HEK293 (cell line): Measurements from ENCODE around the gene FAM171A2.
A peak's percentile ranks its signal among the peaks of the same experiment; 100 is the strongest.

Experiments
- GLIS1 ChIP-seq: fragments of 450-650 bp; formaldehyde crosslinking; IDR thresholded peaks from 2 replicates; pipeline ENCODE4 v1.5.1; 2016; ENCODE audit warnings: missing biosample characterization, missing genetic modification characterization
- KLF10 ChIP-seq: fragments of 450-650 bp; IDR thresholded peaks from 2 replicates; pipeline ENCODE4 v1.5.1; 2018; ENCODE audit warnings: missing biosample characterization, mild to moderate bottlenecking, missing genetic modification characterization
- KLF9 ChIP-seq: fragments of 450-650 bp; formaldehyde crosslinking; IDR thresholded peaks from 2 replicates; pipeline ENCODE4 v1.5.1; 2016; ENCODE audit warnings: missing biosample characterization, missing genetic modification characterization, low read depth
- OVOL3 ChIP-seq: fragments of 450-650 bp; formaldehyde crosslinking; IDR thresholded peaks from 2 replicates; pipeline ENCODE4 v1.5.1; 2016; ENCODE audit warnings: missing biosample characterization, missing genetic modification characterization
- SP7 ChIP-seq: fragments of 450-650 bp; formaldehyde crosslinking; IDR thresholded peaks from 2 replicates; pipeline ENCODE4 v1.5.1; 2016; ENCODE audit warnings: missing biosample characterization, missing genetic modification characterization
- YY1 ChIP-seq: fragments of 450-650 bp; formaldehyde crosslinking; IDR thresholded peaks from 2 replicates; pipeline ENCODE4 v1.5.1; 2018; ENCODE audit warnings: missing biosample characterization, missing genetic modification characterization
- ZBTB48 ChIP-seq: fragments of 450-650 bp; formaldehyde crosslinking; IDR thresholded peaks from 2 replicates; pipeline ENCODE4 v1.5.1; 2016; ENCODE audit warnings: missing biosample characterization, missing genetic modification characterization
- ZEB2 ChIP-seq: fragments of 450-650 bp; formaldehyde crosslinking; IDR thresholded peaks from 2 replicates; pipeline ENCODE4 v1.5.1; 2016; ENCODE audit warnings: missing biosample characterization, missing genetic modification characterization
- ZFP37 ChIP-seq: fragments of 450-650 bp; formaldehyde crosslinking; IDR thresholded peaks from 2 replicates; pipeline ENCODE4 v1.5.1; 2016; ENCODE audit warnings: missing biosample characterization, missing genetic modification characterization
- ZNF274 ChIP-seq, 2 experiments: fragments of 200-500 bp in 1 of 2; fragments of 450-650 bp in 1 of 2; sonication (Bioruptor generic) in 1 of 2; formaldehyde crosslinking in 1 of 2; IDR thresholded peaks; 2 replicates each; pipeline versions ENCODE4 v1.5.1 to v1.6.1; 2014 to 2016; ENCODE audit warnings: borderline replicate concordance in 1 of 2, inconsistent platforms in 1 of 2, low read length in 1 of 2, missing biosample characterization in 1 of 2, missing genetic modification characterization in 1 of 2
- ZNF324 ChIP-seq: fragments of 450-650 bp; formaldehyde crosslinking; IDR thresholded peaks from 2 replicates; pipeline ENCODE4 v1.5.1; 2016; ENCODE audit warnings: missing biosample characterization, missing genetic modification characterization
- ZNF341 ChIP-seq: fragments of 450-650 bp; formaldehyde crosslinking; IDR thresholded peaks from 2 replicates; pipeline ENCODE4; 2016; ENCODE audit warnings: low read depth, missing biosample characterization, missing genetic modification characterization
- ZNF366 ChIP-seq: fragments of 450-650 bp; formaldehyde crosslinking; conservative IDR thresholded peaks from 2 replicates; pipeline ENCODE4 v1.5.1; 2016; ENCODE audit warnings: missing biosample characterization, missing genetic modification characterization
- ZNF518A ChIP-seq: fragments of 450-650 bp; formaldehyde crosslinking; conservative IDR thresholded peaks from 2 replicates; pipeline ENCODE4 v1.5.1; 2016; ENCODE audit warnings: low read depth, missing biosample characterization, missing genetic modification characterization
- ZNF610 ChIP-seq: fragments of 450-650 bp; formaldehyde crosslinking; IDR thresholded peaks from 2 replicates; pipeline ENCODE4 v1.5.1; 2016; ENCODE audit warnings: missing biosample characterization, missing genetic modification characterization, borderline replicate concordance
- ZNF660 ChIP-seq: fragments of 450-650 bp; IDR thresholded peaks from 2 replicates; pipeline ENCODE4 v1.5.1; 2018; ENCODE audit warnings: missing biosample characterization, mild to moderate bottlenecking, missing genetic modification characterization
- ZSCAN18 ChIP-seq: fragments of 450-650 bp; formaldehyde crosslinking; IDR thresholded peaks from 2 replicates; pipeline ENCODE4 v1.5.1; 2016; ENCODE audit warnings: missing biosample characterization, missing genetic modification characterization
- ZXDB ChIP-seq: fragments of 450-650 bp; formaldehyde crosslinking; IDR thresholded peaks from 2 replicates; pipeline ENCODE4 v1.5.1; 2016; ENCODE audit warnings: missing biosample characterization, missing genetic modification characterization
- TF ChIP-seq, protein P1 (sequence below): fragments of 450-650 bp; formaldehyde crosslinking; IDR thresholded peaks from 2 replicates; pipeline ENCODE4 v1.5.1; 2016; ENCODE audit warnings: missing biosample characterization, missing genetic modification characterization
- TF ChIP-seq, protein P2 (sequence below): fragments of 450-650 bp; formaldehyde crosslinking; IDR thresholded peaks from 2 replicates; pipeline ENCODE4 v1.5.1; 2017; ENCODE audit warnings: missing biosample characterization, missing genetic modification characterization
- TF ChIP-seq, protein P3 (sequence below): fragments of 450-650 bp; formaldehyde crosslinking; IDR thresholded peaks from 2 replicates; pipeline ENCODE4 v1.5.1; 2016; ENCODE audit warnings: missing biosample characterization, missing genetic modification characterization
- TF ChIP-seq, protein P4 (sequence below): fragments of 450-650 bp; formaldehyde crosslinking; IDR thresholded peaks from 2 replicates; pipeline ENCODE4 v1.5.1; 2017; ENCODE audit warnings: missing biosample characterization, missing genetic modification characterization
- TF ChIP-seq, protein P5 (sequence below): fragments of 450-650 bp; formaldehyde crosslinking; IDR thresholded peaks from 2 replicates; pipeline ENCODE4 v1.5.1; 2016; ENCODE audit warnings: missing biosample characterization, missing genetic modification characterization

Gene FAM171A2

DNA sequence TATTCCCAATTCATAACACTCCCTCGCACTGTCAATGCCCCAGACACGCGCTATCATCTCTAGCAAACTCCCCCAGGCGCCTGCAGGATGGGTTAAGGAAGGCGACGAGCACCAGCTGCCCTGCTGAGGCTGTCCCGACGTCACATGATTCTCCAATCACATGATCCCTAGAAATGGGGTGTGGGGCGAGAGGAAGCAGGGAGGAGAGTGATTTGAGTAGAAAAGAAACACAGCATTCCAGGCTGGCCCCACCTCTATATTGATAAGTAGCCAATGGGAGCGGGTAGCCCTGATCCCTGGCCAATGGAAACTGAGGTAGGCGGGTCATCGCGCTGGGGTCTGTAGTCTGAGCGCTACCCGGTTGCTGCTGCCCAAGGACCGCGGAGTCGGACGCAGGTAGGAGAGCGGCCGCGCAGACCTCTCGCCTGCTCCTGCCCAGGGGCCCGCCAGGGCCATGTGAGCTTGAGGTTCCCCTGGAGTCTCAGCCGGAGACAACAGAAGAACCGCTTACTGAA is 18.7 kb downstream of the FAM171A2 start, which contains the start of gene GRN (continued):
- TF ChIP-seq ZNF518A (tag by site-specific recombination) (peak; percentile 37; the same call in 1 of the 2 replicates), ZNF660 (peak; percentile 79; the same call in 1 of the 2 replicates), KLF10 (tag by site-specific recombination) (peak; percentile 81), GLIS1 (tag by site-specific recombination) (peak; percentile 49; the same call in 1 of the 2 replicates), YY1 (no peak; the same call in 1 of the 2 replicates), ZNF366 (peak; percentile 95), ZNF324 (tag by site-specific recombination) (peak; percentile 43; the same call in 1 of the 2 replicates), ZXDB (tag by site-specific recombination) (peak; percentile 74; the same call in 1 of the 2 replicates), OVOL3 (peak; percentile 8; the same call in 1 of the 2 replicates), ZNF610 (no peak), ZNF341 (tag by site-specific recombination) (peak; percentile 97), ZNF274 (IDR thresholded peaks at IDR 0.05; ENCODE audit: low read length) (no peak), ZNF274 (tag by site-specific recombination; IDR thresholded peaks at IDR 0.05; ENCODE audit: borderline replicate concordance) (no peak), SP7 (tag by site-specific recombination) (peak; percentile 65), ZSCAN18 (tag by site-specific recombination) (no peak), ZEB2 (tag by site-specific recombination) (peak; percentile 36; the same call in 1 of the 2 replicates), KLF9 (tag by site-specific recombination) (peak; percentile 81), ZFP37 (tag by site-specific recombination) (0 out of 2 replicates have a peak, but pooled peaks have one; percentile 25), ZBTB48 (0 out of 2 replicates have a peak, but pooled peaks have one; percentile 35)
- TF ChIP-seq, protein P1, sequence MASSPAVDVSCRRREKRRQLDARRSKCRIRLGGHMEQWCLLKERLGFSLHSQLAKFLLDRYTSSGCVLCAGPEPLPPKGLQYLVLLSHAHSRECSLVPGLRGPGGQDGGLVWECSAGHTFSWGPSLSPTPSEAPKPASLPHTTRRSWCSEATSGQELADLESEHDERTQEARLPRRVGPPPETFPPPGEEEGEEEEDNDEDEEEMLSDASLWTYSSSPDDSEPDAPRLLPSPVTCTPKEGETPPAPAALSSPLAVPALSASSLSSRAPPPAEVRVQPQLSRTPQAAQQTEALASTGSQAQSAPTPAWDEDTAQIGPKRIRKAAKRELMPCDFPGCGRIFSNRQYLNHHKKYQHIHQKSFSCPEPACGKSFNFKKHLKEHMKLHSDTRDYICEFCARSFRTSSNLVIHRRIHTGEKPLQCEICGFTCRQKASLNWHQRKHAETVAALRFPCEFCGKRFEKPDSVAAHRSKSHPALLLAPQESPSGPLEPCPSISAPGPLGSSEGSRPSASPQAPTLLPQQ (tag by site-specific recombination) = peak; percentile 56; the same call in 1 of the 2 replicates
- TF ChIP-seq, protein P2, sequence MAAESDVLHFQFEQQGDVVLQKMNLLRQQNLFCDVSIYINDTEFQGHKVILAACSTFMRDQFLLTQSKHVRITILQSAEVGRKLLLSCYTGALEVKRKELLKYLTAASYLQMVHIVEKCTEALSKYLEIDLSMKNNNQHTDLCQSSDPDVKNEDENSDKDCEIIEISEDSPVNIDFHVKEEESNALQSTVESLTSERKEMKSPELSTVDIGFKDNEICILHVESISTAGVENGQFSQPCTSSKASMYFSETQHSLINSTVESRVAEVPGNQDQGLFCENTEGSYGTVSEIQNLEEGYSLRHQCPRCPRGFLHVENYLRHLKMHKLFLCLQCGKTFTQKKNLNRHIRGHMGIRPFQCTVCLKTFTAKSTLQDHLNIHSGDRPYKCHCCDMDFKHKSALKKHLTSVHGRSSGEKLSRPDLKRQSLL (tag by site-specific recombination) = no peak
- TF ChIP-seq, protein P3, sequence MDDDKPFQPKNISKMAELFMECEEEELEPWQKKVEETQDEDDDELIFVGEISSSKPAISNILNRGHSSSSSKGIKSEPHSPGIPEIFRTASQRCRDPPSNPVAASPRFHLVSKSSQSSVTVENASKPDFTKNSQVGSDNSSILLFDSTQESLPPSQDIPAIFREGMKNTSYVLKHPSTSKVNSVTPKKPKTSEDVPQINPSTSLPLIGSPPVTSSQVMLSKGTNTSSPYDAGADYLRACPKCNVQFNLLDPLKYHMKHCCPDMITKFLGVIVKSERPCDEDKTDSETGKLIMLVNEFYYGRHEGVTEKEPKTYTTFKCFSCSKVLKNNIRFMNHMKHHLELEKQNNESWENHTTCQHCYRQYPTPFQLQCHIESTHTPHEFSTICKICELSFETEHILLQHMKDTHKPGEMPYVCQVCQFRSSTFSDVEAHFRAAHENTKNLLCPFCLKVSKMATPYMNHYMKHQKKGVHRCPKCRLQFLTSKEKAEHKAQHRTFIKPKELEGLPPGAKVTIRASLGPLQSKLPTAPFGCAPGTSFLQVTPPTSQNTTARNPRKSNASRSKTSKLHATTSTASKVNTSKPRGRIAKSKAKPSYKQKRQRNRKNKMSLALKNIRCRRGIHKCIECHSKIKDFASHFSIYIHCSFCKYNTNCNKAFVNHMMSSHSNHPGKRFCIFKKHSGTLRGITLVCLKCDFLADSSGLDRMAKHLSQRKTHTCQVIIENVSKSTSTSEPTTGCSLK (tag by site-specific recombination) = no peak
- TF ChIP-seq, protein P4, sequence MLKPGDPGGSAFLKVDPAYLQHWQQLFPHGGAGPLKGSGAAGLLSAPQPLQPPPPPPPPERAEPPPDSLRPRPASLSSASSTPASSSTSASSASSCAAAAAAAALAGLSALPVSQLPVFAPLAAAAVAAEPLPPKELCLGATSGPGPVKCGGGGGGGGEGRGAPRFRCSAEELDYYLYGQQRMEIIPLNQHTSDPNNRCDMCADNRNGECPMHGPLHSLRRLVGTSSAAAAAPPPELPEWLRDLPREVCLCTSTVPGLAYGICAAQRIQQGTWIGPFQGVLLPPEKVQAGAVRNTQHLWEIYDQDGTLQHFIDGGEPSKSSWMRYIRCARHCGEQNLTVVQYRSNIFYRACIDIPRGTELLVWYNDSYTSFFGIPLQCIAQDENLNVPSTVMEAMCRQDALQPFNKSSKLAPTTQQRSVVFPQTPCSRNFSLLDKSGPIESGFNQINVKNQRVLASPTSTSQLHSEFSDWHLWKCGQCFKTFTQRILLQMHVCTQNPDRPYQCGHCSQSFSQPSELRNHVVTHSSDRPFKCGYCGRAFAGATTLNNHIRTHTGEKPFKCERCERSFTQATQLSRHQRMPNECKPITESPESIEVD (tag by site-specific recombination) = no peak
- TF ChIP-seq, protein P5, sequence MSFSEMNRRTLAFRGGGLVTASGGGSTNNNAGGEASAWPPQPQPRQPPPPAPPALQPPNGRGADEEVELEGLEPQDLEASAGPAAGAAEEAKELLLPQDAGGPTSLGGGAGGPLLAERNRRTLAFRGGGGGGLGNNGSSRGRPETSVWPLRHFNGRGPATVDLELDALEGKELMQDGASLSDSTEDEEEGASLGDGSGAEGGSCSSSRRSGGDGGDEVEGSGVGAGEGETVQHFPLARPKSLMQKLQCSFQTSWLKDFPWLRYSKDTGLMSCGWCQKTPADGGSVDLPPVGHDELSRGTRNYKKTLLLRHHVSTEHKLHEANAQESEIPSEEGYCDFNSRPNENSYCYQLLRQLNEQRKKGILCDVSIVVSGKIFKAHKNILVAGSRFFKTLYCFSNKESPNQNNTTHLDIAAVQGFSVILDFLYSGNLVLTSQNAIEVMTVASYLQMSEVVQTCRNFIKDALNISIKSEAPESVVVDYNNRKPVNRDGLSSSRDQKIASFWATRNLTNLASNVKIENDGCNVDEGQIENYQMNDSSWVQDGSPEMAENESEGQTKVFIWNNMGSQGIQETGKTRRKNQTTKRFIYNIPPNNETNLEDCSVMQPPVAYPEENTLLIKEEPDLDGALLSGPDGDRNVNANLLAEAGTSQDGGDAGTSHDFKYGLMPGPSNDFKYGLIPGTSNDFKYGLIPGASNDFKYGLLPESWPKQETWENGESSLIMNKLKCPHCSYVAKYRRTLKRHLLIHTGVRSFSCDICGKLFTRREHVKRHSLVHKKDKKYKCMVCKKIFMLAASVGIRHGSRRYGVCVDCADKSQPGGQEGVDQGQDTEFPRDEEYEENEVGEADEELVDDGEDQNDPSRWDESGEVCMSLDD (tag by site-specific recombination) = peak; percentile 91
